Inferior parietal cortex (tissue), 1 donor: Measurements from ENCODE around the gene CREB3L4.

Source experiments
- DNase-seq: peaks from one replicate; pipeline ENCODE4 v3.0.0-alpha.2; 2016; ENCODE audit errors: extremely low spot score

The CREB3L4 gene

DNA sequence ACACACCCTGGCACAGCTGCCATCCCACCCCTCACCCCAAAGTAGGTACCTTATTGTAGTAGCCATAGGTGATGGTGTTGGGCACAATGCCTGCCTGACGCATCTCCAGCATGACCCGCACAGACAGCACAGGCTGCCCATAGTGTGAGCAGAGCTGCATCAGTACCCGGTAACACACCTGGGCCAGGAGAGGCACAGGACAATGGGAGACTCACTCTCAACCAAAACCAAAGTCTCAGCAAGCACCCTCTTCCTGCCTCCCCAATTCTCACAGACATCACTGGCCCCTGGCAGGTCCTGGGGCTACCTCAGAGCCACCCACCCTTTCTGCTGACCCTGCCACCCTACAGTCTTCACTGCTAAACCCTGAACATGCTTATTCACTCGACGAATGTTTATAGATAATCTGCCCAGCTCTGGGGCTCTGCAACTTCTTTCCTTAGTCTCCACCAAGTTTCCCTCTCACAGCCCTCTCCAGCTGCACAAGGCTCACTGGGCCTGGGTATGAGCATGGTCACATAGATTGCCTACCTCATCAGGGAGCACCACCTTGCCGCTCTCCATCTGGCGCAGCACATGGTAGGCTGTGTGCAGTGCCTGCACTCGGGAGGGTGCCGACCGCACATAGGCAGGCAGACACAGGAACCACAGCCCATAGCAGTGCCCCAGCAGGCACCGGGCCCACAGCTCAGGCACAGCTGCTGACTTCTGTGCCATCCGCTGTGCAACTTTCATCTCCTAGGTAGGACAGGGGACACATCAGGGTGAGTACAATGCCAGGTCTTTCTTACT is 31.5 kb upstream of the CREB3L4 start:
- DNase-seq, result no peak

GRCh38 chr1:153937331-153937730 is 30.4 kb upstream of the CREB3L4 start:
- no peak for DNase-seq

DNA sequence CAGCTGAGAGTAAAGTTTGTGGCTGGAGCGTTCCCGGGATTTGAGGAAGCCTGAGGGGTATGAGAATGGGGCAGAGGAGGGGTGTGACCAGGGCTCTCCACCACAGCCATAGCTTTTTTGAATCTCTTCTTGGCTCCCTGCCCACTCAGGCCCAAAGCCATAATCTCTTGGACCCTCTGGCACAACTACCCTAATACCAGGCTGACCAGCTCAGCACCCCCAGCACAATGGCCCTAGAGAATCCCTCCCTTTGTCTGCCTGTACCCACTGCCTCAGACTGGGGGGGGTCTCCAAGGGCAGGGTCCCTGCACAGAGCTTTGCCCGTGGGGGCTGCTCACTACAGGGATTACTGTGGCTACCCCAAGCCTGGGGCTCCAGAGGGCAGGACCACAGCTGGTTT is 28.7 kb upstream of the CREB3L4 start:
- DNase-seq, result no peak

DNA sequence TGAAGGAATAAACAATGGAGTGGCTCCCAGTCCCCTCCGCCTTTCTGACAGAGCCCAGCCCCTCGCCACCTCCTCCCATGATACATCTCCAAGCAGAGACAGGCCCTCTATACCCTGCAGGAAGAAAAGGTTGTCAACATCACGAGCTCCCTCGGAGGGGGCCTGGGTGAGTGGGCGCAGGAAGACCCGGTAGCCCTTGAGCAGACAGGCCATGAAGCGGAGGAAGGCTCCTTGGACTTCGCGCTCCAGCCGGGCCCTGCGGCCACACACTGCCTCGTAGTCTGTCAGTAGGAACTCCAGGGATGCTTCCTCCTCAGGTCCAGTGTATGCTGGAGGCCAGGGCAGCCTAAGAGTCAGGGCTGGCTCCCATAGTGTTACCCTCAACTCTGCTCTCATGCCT is 28.2 kb upstream of the CREB3L4 start:
- DNase-seq, result no peak

DNA sequence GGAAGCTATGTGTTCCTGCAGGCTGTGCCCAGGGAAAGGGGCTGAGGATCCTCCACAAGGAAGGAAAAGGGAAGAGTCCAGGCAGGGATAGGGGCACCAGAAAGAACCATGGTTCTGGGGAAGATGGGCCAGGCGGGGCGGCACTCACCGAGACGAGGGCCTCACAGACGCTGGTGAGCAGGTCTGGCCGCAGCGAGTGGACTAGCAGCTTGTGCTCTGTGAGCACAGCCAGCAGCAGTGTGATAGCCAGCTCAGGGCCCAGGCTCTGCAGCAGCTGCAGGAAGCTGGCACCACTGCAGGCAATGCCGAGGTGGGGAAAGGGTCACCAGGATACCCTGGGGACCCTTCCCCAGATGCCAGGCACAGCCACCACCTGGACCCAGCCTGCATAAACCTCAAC is 26.9 kb upstream of the CREB3L4 start:
- DNase-seq, result no peak

GRCh38 chr1:153941826-153942725 is 25.6 kb upstream of the CREB3L4 start:
- no peak for DNase-seq

DNA sequence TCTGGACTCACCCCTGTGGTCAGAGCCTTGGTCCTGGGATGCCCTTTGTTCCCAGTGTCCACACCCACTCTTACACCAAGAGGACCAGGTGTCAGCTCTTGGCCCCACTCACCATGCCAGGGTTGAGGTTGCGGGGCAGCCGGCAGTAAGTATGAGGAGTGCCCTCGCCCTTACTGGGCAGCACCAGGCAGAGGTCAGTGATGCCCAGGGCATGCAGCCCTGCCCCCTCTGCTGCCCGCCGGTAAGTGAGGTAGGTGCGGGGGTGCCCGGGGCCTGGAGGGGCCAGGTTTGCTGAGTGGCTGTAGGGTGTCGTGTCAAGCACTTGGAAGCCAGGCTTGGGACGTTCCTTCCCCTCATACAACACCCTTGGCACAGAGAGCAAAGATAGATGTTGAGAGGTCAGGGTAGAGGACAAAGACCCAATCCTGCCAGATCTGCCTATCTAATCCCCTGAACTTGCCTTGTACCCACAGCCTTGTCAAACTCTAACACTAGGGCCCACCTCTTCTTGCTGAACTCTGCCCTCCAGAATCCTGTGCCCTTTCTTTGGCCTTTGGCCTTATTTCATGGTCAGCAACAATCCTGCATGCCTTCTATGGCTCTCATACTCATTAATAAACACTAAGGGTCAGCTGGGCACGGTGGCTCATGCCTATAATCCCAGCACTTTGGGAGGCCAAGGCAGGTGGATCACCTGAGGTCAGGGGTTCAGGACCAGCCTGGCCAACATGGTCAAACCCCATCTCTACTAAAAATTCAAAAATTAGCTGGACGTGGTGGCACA is 24.7 kb upstream of the CREB3L4 start:
- DNase-seq, result no peak

GRCh38 chr1:153944005-153944826 is 23.5 kb upstream of the CREB3L4 start:
- DNase-seq, result no peak

- no peak for DNase-seq
Measured at GRCh38 chr1:153944827-153945117, 22.9 kb upstream of the CREB3L4 start.

GRCh38 chr1:153945131-153945794 is 22.4 kb upstream of the CREB3L4 start:
- DNase-seq, result no peak

DNA sequence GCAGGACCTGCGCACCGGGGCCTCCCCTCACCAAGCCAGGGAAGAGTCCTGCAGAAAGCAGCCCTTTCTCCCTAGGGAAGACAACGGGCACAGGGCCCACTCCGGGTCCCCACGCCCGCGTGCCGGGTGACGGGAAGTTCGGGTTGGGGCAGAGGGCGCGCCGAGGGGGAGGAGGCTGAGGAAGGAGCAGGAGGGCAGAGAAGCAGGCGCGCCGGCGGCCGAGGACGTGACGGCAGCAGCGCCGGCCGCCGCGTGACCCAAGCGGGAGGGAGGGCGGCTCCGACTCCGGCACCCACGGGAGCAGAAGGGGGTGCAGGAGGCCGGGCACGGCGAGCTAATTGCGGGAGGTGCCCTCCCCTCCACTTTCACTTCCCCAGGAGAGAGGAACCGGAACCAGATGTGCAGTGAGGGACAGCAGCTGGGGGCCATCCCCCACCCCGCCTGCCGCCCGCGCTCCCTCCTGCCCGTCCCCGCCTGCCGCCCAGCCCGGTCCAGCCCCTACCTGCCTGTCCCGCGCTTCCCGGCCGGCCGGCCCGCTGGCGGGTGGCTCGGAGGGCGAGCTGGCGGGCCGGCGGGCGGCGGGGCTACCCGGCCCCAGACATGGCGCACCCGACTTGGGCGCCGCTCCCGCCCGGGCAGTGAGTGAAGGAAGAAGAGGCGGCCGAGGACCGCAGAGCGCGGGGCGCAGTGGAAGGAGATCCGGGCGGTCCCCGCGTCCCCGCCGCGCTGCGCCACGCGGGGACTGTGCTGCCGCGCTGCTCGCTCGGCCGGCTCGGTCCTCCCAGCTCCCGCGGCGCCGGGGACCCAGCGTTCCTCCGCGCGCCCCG is 21.7 kb upstream of the CREB3L4 start:
- DNase-seq, result no peak

DNA sequence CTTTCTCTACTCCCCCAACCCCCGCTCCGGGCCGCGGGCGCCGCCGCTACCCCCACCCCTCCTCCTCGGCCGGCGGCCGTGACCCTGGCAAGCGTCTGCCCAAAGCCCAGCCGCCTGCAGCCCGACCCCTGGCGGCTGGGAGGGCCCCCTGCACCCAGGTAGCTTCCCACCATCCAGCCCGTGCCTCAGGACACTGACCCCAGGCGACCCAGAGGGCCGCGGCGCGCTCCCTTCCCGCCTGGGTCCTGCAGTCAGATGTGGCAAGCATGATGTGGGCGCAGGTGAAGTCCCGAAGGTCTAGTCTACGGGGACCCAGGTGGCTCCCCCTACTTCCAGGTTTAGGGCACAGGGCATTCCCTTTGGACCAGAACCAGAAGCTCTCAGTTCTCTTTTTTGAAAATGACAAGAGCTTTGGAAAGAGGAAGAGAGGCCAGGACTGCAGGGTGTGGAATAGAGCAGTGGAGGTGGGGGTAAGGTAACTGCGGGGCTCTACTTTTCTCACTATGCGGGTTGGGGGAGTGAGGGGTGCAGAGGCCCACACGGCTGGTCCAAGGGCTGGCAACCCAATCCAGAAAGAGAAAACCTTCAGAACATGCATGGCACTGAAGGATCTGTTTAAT is 21.0 kb upstream of the CREB3L4 start, which contains the start of gene DENND4B:
TSS of gene DENND4B (minus strand) at position 97 of the 620 bp plus-strand sequence. CDS start 2,344 bp downstream, outside the sequence.
- peak; percentile 76 for DNase-seq

DNA sequence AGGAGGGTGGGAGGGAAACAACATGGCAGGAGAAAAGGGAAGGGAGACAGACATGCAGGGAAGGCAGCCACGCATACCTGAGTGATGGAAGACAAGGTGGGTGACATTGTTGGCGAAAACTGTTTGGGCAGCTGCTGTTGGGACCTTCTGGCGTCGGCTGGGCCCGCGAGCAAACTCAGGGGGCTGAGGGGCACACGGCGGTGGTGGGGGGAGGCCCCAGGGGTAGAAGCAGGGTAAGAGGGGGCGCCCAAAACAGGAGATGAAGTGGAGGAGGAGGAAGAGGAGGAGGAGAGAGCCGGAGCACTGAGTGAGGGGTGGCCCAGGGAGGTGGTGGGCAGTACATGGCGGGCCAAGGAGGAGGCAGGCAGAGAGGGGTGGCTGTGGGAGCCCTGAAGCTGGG is 16.5 kb upstream of the CREB3L4 start:
- no peak for DNase-seq

GRCh38 chr1:153951801-153952200 is 15.9 kb upstream of the CREB3L4 start:
- DNase-seq, result no peak

DNA sequence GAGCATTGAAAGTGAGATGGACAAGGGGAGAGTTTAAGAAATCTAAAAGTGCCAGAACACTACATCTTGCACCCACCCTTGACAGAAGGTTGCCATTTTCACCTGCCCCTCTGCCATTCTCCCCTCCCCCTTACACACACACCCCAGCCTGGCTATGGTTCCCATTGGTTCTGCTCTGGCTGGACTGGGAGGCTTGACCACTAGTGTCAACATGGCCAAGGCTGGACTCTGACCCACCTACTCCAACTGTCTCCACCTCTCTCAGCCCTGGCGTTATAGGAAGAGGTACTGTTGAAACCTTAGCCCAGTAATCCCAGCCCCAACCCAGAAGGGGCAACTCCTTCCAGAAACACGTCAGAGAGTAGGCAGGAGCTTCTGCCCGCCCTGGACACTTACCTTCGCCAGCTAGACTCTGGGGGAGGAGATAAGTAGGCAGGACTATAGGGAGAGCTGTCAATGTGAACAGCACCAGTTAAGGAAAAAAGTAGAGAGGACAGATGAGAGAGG is 13.8 kb upstream of the CREB3L4 start:
- DNase-seq, result no peak

GRCh38 chr1:153954826-153955225 is 12.9 kb upstream of the CREB3L4 start:
- no peak for DNase-seq

DNA sequence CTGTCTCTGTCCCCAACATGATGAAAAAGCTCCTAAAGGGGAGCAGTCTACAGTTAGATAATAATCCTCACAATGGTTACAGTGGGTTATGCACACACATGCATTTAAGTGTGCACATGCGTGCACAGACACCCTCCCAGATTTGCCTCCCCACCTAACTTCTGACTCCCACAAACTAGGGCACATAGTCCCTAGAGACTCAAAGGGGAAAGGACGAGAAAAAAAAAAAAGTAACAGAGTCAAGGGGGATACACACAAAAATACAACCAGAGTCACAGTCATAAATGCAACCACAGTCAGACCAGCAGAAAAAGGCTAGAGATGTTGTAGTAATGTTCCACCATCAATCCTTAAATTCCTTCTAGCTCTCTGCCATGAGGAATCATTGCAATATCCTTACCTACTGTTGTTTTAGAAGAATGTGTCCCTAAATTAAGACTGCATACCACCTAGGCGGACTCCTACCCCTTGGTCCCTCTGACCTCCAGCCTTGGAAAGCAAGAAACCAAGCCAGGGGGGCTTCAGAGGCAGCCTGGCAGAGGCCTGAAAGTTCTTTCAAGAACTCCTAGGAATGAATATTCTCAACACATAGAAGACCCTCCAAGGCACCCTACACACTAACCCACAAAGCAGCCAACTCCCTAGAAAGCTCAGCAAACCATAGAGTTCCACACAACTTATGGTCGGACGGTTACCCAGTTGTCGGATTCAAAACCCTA is 10.5 kb upstream of the CREB3L4 start:
- DNase-seq, result no peak

DNA sequence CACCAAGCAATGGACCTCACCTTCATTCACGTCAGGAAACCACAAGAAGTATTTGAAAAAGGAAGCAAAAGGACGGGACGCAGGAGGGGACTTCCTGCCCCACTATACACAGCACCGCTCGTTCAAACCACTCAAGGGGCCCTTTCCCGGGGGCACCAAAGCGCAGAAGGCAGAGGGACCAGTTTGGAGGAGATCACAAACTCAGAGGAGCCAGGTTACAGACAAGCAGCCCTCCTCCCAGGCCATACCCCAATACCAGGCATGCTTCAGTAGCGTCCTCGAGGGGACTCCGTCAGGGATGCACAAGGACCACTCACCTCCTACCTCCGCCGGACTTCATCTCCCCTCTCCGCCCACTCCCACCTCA is 10.0 kb upstream of the CREB3L4 start:
- DNase-seq, result no peak
